GM18951 (cell line): ENCODE results near the gene TEKT4.
"Not testable (repeated sequence)": the region's sequence is repeated elsewhere in the genome, so short reads cannot be mapped to it uniquely, and the experiment has no call there.

ENCODE experiments used
- POLR2A ChIP-seq: IDR thresholded peaks from 4 replicates; pipeline ENCODE4 v1.6.1; 2011; ENCODE audit warnings: mild to moderate bottlenecking; ENCODE audit not compliant: insufficient read length, insufficient read depth; ENCODE audit errors: extremely low read depth
- in situ Hi-C: fragments of 300-500 bp; cut with MboI; formaldehyde crosslinking; loops from one replicate; pipeline ENCODE4 v1.12.0; 2022; ENCODE audit warnings: low sequenced_read_pairs, mixed read lengths, inconsistent platforms; ENCODE audit not compliant: unreplicated experiment

The TEKT4 gene

GRCh38 chr2:94871226-94872087 is at the start of gene TEKT4:
Gene TEKT4, plus strand, starts transcription at chr2:94871430. Its CDS starts 150 bp downstream, at chr2:94871580.
- TF ChIP-seq POLR2A = no peak
- in situ Hi-C loops = no loop called here

GRCh38 chr2:94839224-94839623 is 32.0 kb upstream of the TEKT4 start:
- in situ Hi-C loops = not testable (repeated sequence)

- in situ Hi-C loops = not testable (repeated sequence)
These were observed 14.4 kb upstream of the TEKT4 start for GRCh38 chr2:94856856-94857255.

- in situ Hi-C loops = not testable (repeated sequence)
These were observed 13.7 kb upstream of the TEKT4 start for GRCh38 chr2:94857367-94858162.

- in situ Hi-C loops = not testable (repeated sequence)
These were observed 12.9 kb upstream of the TEKT4 start for GRCh38 chr2:94858163-94858888.

GRCh38 chr2:94861308-94862152 is 9.7 kb upstream of the TEKT4 start:
- in situ Hi-C loops = no loop called here
- TF ChIP-seq POLR2A = no peak

GRCh38 chr2:94862903-94863302 is 8.3 kb upstream of the TEKT4 start:
- in situ Hi-C loops = not testable (repeated sequence)

- no peak for TF ChIP-seq POLR2A
These were observed 2.1 kb upstream of the TEKT4 start for GRCh38 chr2:94869131-94869530.

GRCh38 chr2:94869552-94870439 is 1.4 kb upstream of the TEKT4 start:
- no peak for TF ChIP-seq POLR2A

More at GRCh38 chr2:94869131-94869530, 2.1 kb upstream of the TEKT4 start:
- in situ Hi-C loops = no loop called here

GRCh38 chr2:94870440-94871225 is 597 bp upstream of the TEKT4 start:
- no peak for TF ChIP-seq POLR2A
- in situ Hi-C loops = no loop called here

More at GRCh38 chr2:94869552-94870439, 1.4 kb upstream of the TEKT4 start:
- in situ Hi-C loops = no loop called here

GRCh38 chr2:94872088-94872618 is 923 bp downstream of the TEKT4 start:
- TF ChIP-seq POLR2A = no peak
- in situ Hi-C loops = no loop called here
